H1 (cell line): ENCODE data around the gene CCDC73. TPM values are rescaled to one million over a fixed set of nuclear protein-coding genes. Genes with fewer than 3 reads are reported as not detected.

Source experiments
- BCL11A ChIP-seq, 2 experiments: IDR thresholded peaks; one replicate each; pipeline ENCODE4 v1.6.1; 2011; ENCODE audit warnings: low read depth in 2 of 2, low read length in 2 of 2, mild to moderate bottlenecking in 2 of 2
- EP300 ChIP-seq, 2 experiments: IDR thresholded peaks; 1 replicate in 1 of 2; 2 replicates in 1 of 2; pipeline ENCODE4 v1.6.1; 2011 to 2012; ENCODE audit warnings: low read depth in 2 of 2, low read length in 2 of 2, mild to moderate bottlenecking in 2 of 2, borderline replicate concordance in 1 of 2, inconsistent platforms in 1 of 2, moderate library complexity in 1 of 2
- NRF1 ChIP-seq: IDR thresholded peaks from 2 replicates; pipeline ENCODE4 v1.6.1; 2011; ENCODE audit warnings: mild to moderate bottlenecking, low read depth, low read length, improper control_type of control experiment
- SRF ChIP-seq: IDR thresholded peaks from 2 replicates; pipeline ENCODE4 v1.6.1; 2011; ENCODE audit warnings: mild to moderate bottlenecking, low read depth, low read length, moderate library complexity
- TCF12 ChIP-seq: IDR thresholded peaks from 2 replicates; pipeline ENCODE4 v1.6.1; 2011; ENCODE audit warnings: low read depth, mild to moderate bottlenecking, low read length
- polyA plus RNA-seq, 7 experiments: library from polyadenylated mRNA; depleted of rRNA in 3 of 7; stranded (reverse) in 5 of 7; unstranded in 2 of 7; fragments of >200 nt in 5 of 7; fragments of 200-250 nt in 2 of 7; gene quantifications; 1 replicate in 5 of 7; 2 replicates in 1 of 7; 4 replicates in 1 of 7; pipeline versions ENCODE4 v1.2.1 to v1.2.3, GENCODE V29; 2011 to 2013; ENCODE audit warnings: missing spikeins in 2 of 7, mixed read lengths in 2 of 7
- total RNA-seq: library from RNA; stranded (reverse); fragmentation: NEBNext Ultra II Directional; extraction: Animal tissue kit (Norgen Biotek cat#: 25700); gene quantifications from 2 replicates; pipeline ENCODE4 v1.2.1, GENCODE V29; 2021
- TF ChIP-seq, protein P1 (sequence below): fragments of 300-600 bp; sonication (generic); IDR thresholded peaks from 2 replicates; pipeline ENCODE4 v1.7.1; 2012; ENCODE audit warnings: low read length, moderate library complexity, mild to moderate bottlenecking, inconsistent platforms; ENCODE audit not compliant: insufficient replicate concordance
- TF ChIP-seq, protein P2 (sequence below), 3 experiments: IDR thresholded peaks; 1 replicate in 2 of 3; 2 replicates in 1 of 3; pipeline versions ENCODE4 v1.5.1 to v1.6.1; 2011; ENCODE audit warnings: low read length in 3 of 3, mild to moderate bottlenecking in 3 of 3, inconsistent platforms in 2 of 3, low read depth in 1 of 3, moderate library complexity in 1 of 3; ENCODE audit not compliant: insufficient read depth in 1 of 3; ENCODE audit errors: control extremely low read depth in 1 of 3

The CCDC73 gene
- total and polyA plus RNA-seq, 2 of the 8 experiments (the other 6 are each of a cell fraction or from before 2014, with no cell fraction given): not detected

DNA sequence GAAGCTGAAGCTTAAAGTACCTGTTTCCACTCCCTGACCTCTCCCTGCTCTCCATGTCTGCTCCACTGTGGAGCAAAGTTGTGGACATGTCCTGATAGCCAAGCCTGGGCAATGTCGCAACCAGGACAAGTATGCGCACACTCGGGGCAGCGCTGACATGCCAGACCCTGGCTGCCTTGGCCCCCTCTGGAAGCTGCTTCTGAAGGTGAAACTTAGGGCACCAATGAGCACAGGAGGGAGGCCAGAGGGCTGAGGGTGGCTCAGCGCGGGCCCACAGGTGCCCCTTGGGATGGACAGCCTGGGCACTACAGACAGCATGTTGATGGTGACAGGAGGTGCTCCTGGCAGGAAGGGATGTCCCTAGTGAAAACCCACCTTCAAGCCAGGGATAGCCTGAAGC lies 90.2 kb downstream of the CCDC73 start (continued):
- TF ChIP-seq, protein P1, sequence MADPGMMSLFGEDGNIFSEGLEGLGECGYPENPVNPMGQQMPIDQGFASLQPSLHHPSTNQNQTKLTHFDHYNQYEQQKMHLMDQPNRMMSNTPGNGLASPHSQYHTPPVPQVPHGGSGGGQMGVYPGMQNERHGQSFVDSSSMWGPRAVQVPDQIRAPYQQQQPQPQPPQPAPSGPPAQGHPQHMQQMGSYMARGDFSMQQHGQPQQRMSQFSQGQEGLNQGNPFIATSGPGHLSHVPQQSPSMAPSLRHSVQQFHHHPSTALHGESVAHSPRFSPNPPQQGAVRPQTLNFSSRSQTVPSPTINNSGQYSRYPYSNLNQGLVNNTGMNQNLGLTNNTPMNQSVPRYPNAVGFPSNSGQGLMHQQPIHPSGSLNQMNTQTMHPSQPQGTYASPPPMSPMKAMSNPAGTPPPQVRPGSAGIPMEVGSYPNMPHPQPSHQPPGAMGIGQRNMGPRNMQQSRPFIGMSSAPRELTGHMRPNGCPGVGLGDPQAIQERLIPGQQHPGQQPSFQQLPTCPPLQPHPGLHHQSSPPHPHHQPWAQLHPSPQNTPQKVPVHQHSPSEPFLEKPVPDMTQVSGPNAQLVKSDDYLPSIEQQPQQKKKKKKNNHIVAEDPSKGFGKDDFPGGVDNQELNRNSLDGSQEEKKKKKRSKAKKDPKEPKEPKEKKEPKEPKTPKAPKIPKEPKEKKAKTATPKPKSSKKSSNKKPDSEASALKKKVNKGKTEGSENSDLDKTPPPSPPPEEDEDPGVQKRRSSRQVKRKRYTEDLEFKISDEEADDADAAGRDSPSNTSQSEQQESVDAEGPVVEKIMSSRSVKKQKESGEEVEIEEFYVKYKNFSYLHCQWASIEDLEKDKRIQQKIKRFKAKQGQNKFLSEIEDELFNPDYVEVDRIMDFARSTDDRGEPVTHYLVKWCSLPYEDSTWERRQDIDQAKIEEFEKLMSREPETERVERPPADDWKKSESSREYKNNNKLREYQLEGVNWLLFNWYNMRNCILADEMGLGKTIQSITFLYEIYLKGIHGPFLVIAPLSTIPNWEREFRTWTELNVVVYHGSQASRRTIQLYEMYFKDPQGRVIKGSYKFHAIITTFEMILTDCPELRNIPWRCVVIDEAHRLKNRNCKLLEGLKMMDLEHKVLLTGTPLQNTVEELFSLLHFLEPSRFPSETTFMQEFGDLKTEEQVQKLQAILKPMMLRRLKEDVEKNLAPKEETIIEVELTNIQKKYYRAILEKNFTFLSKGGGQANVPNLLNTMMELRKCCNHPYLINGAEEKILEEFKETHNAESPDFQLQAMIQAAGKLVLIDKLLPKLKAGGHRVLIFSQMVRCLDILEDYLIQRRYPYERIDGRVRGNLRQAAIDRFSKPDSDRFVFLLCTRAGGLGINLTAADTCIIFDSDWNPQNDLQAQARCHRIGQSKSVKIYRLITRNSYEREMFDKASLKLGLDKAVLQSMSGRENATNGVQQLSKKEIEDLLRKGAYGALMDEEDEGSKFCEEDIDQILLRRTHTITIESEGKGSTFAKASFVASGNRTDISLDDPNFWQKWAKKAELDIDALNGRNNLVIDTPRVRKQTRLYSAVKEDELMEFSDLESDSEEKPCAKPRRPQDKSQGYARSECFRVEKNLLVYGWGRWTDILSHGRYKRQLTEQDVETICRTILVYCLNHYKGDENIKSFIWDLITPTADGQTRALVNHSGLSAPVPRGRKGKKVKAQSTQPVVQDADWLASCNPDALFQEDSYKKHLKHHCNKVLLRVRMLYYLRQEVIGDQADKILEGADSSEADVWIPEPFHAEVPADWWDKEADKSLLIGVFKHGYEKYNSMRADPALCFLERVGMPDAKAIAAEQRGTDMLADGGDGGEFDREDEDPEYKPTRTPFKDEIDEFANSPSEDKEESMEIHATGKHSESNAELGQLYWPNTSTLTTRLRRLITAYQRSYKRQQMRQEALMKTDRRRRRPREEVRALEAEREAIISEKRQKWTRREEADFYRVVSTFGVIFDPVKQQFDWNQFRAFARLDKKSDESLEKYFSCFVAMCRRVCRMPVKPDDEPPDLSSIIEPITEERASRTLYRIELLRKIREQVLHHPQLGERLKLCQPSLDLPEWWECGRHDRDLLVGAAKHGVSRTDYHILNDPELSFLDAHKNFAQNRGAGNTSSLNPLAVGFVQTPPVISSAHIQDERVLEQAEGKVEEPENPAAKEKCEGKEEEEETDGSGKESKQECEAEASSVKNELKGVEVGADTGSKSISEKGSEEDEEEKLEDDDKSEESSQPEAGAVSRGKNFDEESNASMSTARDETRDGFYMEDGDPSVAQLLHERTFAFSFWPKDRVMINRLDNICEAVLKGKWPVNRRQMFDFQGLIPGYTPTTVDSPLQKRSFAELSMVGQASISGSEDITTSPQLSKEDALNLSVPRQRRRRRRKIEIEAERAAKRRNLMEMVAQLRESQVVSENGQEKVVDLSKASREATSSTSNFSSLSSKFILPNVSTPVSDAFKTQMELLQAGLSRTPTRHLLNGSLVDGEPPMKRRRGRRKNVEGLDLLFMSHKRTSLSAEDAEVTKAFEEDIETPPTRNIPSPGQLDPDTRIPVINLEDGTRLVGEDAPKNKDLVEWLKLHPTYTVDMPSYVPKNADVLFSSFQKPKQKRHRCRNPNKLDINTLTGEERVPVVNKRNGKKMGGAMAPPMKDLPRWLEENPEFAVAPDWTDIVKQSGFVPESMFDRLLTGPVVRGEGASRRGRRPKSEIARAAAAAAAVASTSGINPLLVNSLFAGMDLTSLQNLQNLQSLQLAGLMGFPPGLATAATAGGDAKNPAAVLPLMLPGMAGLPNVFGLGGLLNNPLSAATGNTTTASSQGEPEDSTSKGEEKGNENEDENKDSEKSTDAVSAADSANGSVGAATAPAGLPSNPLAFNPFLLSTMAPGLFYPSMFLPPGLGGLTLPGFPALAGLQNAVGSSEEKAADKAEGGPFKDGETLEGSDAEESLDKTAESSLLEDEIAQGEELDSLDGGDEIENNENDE: no peak
- TF ChIP-seq TCF12 (no peak), SRF (no peak), EP300 (IDR thresholded peaks at IDR 0.05; ENCODE audit: borderline replicate concordance in 1 of 2, low read depth in 2 of 2, low read length in 2 of 2) (no peak), BCL11A (IDR thresholded peaks at IDR 0.05; ENCODE audit: low read depth in 2 of 2, low read length in 2 of 2) (no peak), NRF1 (no peak)
- TF ChIP-seq, protein P2, sequence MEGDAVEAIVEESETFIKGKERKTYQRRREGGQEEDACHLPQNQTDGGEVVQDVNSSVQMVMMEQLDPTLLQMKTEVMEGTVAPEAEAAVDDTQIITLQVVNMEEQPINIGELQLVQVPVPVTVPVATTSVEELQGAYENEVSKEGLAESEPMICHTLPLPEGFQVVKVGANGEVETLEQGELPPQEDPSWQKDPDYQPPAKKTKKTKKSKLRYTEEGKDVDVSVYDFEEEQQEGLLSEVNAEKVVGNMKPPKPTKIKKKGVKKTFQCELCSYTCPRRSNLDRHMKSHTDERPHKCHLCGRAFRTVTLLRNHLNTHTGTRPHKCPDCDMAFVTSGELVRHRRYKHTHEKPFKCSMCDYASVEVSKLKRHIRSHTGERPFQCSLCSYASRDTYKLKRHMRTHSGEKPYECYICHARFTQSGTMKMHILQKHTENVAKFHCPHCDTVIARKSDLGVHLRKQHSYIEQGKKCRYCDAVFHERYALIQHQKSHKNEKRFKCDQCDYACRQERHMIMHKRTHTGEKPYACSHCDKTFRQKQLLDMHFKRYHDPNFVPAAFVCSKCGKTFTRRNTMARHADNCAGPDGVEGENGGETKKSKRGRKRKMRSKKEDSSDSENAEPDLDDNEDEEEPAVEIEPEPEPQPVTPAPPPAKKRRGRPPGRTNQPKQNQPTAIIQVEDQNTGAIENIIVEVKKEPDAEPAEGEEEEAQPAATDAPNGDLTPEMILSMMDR (IDR thresholded peaks at IDR 0.05; ENCODE audit: control extremely low read depth in 1 of 3, insufficient read depth in 1 of 3, low read depth in 1 of 3, low read length in 3 of 3): no peak
- TF ChIP-seq, all 59 proteins: peak for 0
